HG03469 (cell line): ENCODE data around the gene TMEM87B.
A peak's percentile ranks its signal among the peaks of the same experiment; 100 is the strongest.
"Not testable (repeated sequence)": the region's sequence is repeated elsewhere in the genome, so short reads cannot be mapped to it uniquely, and the experiment has no call there.

Source experiments
- ATAC-seq: cut with Tn5 transposase; IDR thresholded peaks from one replicate; pipeline ENCODE4 v1.9.1; 2021; ENCODE audit warnings: mild to moderate bottlenecking, moderate library complexity, moderate number of reproducible peaks; ENCODE audit not compliant: unreplicated experiment

Gene TMEM87B

DNA sequence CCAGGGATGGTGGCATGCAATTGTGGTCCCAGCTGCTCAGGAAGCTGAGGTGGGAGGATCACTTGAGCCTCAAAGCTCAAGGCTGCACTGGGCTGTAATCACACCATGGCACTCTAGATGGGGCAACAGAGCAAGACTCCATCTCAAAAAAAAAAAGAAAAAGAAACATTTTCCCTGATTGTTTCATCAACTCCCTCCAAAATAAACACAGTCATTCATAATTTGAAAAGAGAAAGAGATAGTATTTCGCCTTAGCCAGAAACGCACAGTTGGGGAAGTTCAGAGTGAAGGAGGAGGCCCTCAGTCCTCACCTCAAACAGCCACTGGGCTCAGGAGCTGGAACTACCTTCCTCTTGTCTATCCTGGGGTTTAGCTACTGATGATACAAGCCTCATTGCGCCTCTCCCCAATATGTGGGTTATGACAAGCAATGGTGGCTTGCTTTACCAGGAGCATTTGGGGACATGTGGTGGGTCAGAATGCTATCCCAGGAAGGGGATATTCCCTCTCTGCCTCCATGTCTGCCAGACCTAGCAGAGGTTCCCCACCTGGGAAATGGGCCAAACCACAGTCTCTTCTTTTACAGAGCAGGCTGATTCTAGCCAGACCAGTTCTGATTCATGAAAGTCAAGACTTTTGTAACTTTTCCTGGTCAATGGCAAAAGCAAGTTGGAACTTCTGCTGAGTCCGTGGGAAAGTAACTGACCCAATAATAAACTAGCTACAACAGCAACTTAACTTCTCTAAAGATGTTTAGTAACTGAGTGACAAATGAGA is 22.2 kb upstream of the TMEM87B start:
- no peak for ATAC-seq

DNA sequence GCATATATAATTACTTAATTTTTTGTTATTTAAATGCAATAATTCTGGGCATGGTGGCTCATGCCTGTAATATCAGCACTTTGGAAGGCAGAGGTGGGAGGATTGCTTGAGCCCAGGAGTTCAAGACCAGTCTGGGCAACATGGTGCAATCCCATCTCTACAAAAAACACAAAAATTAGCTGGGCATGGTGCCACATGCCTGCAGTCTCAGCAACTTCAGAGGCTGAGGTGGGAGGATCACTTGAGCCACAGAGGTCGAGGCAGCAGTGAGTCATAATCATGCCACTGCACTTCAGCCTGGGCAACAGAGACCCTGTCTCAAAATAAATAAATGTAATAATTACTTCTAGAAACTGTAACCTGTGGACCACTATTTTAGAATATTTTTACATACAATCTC is 21.5 kb upstream of the TMEM87B start:
- ATAC-seq: no peak

DNA sequence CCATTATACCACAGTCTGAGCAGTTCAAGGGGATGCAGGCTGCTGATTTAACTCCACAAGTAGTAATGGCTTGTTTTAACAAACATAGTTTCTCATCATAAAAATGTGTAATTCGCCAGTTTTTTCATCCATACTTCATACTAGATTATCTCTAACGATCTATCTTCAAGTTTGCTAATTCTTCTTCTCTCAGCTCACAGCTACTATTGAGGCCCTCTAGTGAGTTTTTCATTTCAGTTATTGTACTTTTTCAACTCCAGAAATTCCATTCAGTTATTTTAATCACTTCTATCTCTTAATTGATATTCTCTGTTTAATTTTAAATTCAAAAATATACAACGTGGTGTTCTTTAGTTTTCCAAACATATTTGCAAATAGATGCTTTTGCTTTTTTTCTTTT is 20.1 kb upstream of the TMEM87B start:
- no peak for ATAC-seq

DNA sequence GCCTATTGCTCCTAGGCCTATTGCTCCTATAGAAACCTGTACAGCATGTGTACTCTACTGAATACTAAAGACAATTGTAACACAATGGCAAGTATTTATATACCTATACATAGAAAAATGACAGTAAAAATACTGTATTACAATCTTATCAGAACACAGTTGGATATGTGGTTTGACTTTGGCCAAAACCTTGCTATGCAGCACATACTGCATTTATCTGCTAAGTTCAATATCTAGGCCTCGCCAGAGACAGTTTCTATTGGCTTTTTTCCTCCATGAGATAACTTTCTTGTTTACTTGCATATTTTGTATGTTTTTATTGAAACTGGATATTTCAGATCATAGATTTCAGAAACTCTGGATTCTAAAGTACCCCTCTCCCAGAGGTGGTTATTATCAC is 19.3 kb upstream of the TMEM87B start:
- no peak for ATAC-seq

DNA sequence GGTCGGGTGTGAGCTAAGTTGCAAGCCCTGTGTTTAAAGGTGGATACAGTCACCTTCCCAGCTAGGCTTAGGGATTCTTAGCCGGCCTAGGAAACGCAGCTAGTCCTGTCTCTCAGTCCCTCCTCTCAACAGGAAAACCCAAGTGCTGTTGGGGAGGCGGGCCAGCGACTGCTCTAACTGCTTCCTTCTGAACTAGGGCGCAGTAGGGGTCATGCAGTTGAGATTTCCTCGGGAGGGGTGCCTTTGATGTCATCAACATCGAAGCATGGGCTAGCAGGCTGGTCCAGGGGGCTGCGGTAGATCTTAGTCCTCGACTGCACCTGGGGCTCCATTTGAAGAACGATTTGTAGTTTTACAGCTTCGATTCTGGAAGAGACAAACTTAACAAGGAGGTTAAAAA is 15.5 kb upstream of the TMEM87B start:
- ATAC-seq: not testable (repeated sequence)

DNA sequence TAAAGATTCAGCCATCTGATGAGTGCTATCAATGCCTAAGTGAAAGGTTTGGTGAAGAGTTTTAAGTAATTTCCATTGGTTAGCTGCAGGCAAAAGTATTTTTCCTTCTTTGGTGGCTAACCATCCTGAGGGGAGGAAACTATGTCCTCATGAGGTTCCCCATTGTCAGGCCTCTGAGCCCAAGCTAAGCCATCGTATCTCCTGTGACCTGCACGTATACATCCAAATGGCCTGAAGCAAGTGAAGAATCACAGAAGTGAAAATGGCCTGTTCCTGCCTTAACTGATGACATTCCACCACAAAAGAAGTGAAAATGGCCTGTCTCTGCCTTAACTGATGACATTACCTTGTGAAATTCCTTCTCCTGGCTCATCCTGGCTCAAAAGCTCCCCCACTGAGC is 15.0 kb upstream of the TMEM87B start:
- ATAC-seq: not testable (repeated sequence)

DNA sequence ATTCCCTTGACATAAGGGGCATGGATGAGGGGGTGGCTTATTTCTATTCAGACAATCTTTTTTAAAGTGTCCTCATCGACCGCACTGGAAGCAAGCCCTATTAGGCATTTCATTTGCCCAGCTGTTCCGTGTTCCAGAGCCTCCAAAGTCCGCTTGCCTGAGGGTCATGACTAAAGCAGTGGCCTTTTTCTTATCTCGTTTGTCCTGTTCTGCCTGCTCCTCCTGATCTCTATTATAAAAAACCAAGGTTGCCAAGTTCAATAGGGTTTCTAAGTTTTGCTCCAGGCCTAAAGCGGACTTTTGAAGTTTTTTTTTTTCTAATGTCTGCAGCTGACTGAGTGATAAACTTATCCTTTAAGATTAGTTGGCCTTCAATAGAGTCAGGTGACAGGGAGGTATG is 13.6 kb upstream of the TMEM87B start:
- not testable (repeated sequence) for ATAC-seq

DNA sequence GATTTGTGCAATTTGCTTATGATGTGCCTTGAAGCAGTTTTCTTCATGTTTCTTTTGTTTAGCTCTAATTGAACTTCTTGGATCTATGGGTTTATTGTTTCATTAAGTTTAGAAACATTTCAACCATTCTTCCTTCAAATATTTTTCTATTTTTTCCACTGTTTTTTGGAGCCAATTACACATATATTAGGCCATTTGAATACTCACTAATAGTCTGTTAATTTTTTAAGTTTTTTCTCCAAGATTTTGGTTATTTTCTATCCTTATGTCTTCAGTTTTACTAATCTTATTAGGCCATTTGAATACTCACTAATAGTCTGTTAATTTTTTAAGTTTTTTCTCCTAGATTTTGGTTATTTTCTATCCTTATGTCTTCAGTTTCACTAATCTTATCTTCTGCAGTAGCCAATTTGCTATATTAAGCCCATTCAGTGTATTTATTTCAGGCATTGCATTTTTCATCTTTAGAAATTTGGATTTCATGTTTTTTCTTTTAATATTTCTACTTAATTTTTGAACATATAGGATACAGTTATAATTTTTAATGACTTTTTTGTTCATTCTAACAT is 9.5 kb upstream of the TMEM87B start:
- no peak for ATAC-seq

DNA sequence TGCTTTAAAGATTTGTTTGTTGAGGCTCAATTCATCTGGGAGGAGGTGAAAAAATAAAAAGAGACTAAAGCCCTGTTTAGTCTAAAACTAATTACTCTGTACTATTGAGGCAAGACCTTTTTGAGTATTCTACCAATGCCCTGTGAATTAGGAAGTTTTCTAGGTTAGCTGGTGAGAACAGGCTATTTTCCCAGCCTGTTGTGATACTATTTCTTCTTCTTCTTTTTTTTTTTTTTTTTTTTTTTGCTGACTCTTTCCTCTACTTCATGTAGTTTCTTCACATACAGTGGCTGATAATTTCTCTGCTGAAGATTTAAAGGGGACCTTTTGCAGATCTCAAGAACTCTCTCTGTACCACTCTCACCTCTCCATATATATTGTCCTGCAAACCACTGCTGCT is 8.8 kb upstream of the TMEM87B start:
- ATAC-seq: no peak

DNA sequence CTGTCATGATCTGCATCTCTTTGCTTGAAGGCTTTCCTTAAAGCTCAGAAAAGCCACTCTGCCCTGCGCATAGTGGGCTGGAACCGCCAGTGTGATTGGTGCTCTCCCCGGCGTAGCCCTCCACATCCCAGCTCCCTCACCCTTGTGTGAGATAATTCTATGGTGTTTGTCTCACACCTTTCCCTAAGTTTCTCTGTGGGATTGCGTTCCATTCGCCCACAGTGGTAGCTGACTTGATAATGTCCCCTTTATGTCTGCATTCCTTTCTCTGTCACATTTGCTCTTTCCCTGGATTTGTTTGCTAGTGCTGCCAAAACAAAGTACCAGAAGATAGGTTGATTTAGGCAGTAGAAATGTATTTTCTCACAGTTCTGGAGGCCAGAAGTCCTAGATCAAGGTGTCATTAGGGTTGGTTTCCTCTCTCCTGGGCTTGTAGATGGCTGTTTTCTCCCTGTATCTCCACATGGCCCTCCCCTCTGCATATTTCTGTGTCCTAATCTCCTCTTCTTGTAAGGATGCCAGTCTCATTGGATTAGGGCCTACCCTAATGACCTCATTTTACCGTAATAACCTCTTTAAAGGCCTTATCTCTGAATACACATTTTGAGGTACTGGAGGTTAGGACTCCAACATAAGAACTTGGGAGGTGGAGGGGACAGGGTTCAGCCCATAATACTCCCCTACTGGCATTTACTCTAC is 7.4 kb upstream of the TMEM87B start:
- ATAC-seq: no peak

DNA sequence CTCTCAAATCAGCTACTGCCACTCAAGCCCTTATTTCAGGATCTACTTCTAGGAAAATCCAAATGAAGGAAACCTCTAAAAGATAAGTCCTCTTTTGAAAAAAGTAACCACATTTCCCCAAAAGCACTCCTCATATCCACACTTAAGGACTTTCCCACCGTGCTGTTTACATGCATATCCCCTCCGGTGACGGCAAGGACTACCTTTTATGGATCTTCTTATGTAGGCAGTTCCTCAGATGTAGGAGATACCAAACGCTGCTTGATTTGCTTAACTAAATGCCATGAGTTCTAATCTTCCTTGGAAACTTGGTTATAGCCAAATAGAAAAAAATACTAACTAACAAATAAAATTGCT is 6.9 kb upstream of the TMEM87B start:
- ATAC-seq: no peak

DNA sequence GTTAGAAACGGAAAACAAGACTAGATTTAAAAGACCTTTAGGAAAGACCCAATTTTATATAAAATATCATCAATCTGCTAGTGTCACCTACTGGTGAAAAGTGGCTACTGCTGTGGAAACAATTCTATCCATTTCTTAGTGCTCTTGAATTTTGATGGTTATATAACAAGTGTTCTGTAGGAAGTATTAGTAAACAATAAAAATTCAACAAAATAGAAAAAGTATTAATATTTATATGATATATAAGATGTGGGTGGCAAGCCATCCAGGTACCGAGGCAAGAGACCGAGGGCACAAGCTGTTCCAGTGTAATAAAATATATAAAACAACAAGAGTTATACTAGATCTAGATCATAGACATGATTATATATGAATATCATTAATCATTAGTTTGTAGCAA is 6.2 kb upstream of the TMEM87B start:
- ATAC-seq: no peak

DNA sequence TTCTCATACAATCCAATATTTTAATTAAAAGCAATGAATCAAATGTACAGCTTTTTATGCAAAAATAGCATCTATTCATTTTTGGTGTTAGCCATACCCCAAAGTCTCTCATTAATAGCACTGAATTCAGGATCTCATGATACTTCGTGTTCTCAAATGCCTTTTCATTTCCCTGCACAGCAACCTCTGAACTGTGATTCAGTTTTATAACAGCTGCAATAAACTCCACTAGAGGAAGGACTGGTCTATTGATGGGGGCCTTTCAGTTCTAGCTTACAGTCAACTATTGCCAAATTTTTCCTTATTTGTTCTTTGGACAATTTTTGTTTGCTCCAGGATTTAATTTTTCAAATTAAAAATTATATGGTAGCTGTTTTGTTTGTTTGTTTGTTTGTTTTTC is 4.8 kb upstream of the TMEM87B start:
- ATAC-seq: no peak

DNA sequence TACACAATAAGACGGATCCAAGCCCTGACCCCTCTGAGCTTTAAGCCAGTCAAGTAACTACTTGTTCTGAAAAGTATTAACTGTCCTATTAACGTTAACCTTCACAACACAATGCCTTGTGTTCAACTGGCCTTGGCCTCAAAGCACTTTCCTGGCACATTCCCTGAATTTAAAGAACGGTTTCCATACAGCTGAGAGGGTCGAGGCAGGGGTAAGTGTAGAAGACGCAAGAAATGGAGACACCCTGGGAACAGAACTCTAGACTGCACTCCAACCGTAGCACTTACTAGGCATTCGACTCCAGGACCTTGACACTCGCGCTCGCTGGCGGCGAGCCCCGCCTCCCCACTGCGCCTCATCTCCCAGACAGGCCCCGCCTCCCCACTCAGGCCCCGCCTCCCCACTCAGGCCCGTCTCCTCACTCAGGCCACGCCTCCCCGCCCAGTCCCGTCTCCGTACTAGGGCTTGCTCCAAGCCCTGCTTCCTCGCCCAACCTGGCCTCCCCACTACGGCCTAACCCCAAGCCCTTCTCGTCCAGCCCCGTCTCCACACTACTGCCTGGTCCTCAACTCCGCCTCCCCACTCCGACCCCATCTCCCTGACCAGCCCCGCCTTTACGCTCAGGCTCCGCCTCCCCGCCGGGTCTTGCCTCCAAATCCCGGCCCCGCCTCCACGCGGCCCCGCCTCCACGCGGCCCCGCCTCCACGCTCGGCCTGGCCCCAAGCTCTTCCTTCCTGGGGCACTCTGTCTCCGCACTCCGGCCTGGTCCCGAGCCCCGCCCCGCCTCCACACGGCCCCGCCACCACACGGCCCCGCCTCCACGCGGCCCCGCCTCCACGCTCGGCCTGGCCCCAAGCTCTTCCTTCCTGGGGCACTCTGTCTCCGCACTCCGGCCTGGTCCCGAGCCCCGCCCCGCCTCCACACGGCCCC is 887 bp upstream of the TMEM87B start:
- peak; percentile 33 for ATAC-seq

DNA sequence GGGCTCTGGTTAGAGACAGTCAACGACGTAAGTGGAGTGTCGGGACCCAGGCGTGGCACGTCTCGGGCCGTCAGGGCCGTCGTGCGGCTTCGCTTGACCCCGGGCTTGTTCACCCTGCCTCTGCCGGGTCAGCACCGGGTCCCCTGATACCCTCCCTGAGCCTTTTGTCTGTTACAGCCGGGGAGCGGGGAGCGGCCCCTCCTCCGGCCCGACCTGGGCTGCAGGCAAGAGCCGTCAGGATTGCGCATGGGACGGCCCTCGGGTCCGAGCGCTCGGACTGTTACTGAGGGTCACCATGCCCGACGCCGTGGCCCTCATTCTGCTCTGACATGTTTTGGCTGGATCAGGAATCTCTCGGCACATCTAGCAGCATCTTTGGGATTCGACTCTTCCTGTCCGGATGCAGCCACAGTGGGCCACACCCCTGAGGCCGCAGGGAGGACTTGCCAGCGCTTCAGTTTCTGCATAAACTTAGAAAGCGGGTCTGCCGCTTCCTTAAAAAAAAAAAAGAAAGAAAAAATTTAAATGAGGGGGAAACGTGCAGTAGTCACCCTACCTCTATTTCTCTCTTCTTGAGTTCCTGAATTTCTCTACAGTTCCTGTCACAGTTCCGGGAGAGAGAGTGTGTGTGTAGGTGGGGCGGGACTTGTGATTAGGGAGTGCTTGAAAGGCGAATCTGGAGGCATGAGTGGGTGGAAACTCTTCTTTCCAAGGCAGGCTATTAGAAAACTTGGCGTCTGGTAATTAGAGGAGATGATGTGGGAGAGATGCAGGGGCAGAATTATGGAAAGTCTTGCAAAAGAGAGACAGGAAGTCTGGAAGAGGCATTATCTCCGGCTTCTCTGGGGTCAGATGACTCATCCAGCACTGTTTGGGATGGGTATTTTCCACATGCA is 909 bp downstream of the TMEM87B start:
- ATAC-seq: no peak

DNA sequence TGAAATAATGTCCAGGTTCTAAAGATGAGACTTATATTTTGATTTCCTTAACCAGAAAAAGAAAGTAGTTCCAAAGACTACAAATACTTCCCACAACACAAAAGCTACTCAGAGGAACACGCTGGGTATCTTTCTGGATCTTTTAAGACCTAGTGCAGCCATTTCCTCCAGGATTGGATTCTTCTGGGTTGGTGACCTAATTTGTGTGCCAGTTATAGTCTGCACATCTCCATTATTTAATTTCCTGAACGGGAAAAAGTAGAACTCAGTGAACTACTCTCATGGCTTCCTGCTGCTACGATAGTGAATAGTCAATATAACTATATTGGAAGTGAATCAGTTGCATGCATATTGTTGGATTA is 1.5 kb downstream of the TMEM87B start:
- ATAC-seq: no peak

DNA sequence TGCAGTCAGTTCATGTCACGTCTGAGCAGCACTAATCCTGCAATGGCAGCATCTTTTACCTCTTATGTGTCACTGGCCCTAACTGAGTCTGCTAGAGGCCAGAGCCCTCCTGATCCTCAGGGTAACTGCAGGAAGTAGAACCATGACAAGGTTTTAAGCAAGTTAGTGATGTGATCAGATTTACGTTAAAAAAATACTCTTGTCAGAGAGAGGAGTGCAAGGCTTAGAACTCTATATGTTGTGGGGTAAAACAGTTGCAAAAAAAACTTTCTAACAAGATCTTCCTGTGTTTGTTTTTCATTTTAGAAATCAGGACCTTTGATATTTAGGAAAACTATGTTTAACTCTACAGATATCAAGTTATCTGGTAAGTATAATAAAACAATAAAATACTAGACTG is 4.6 kb downstream of the TMEM87B start:
- no peak for ATAC-seq

DNA sequence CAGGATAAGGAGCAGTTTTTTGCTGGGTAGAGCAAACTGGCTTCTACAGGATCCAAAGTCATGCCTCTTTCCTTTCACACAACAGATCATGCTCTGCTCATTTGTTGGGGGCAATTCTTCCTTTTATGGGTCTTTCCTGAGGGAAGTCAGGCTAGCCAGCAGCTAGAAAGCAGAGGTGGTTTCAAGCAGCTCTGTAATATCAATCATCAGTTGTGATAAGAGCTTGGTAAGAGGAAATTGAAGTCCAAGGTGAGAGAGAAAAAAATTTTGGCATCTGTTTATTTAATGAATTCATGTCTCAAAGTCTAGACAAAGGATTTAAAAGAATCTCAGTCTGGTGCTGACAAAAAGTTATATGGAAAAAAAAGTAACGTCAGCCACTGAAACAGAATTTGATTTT is 6.2 kb downstream of the TMEM87B start:
- no peak for ATAC-seq

DNA sequence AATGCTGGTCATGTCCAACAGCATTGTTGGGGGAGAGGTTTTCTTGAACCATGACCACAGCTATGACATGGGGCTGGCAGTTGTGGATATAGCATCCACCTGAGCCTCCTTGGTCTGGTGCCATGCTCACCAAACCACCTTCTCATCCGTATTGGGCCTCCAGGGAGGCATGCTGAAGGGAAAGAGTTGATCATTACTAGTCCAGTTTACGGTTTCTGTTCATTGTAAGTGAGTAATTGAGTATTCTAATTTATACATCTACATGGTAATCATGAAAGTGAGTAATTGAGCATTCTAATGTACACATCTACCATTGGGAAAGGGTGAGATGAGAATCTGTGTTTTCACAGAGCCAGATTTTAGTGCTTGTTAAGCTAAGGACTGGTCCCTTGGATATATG is 6.8 kb downstream of the TMEM87B start:
- ATAC-seq: no peak

DNA sequence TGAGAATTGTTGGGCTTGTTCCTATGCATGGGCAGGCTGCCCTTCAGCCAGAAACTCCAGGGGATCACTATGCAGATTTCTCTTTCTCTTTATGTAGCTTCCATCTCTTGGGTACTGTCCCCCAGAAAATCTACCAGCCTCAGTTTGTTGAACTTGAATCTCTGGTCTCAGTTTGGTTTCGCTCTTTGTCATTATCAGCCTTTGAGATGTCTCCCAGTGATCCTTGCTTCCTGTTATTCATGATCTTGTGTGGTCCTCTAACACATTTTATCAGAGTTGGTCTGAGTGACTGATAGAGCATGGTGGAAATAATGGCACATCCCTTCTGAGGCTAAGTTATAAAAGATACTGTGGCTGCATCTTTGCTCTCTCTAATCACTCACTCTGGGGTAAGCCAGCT is 7.8 kb downstream of the TMEM87B start:
- ATAC-seq: no peak
